K562 (cell line): Measurements from ENCODE around the gene SDC3. TPM values are rescaled to one million over a fixed set of nuclear protein-coding genes. Genes with fewer than 3 reads are reported as not detected.

Experiments
- DEAF1 ChIP-seq: fragments of 450-650 bp; formaldehyde crosslinking; IDR thresholded peaks from 2 replicates; pipeline ENCODE4 v1.4.0; 2020; ENCODE audit warnings: mild to moderate bottlenecking, moderate library complexity
- RBM14 ChIP-seq: fragments of 200-400 bp; formaldehyde crosslinking; IDR thresholded peaks from 2 replicates; pipeline ENCODE4 v1.6.1; 2018; ENCODE audit warnings: low read depth, mild to moderate bottlenecking, low read length, moderate library complexity, borderline replicate concordance; ENCODE audit not compliant: insufficient read depth
- polyA plus RNA-seq, 8 experiments: library from polyadenylated mRNA; depleted of rRNA in 4 of 8; stranded (reverse) in 5 of 8; unstranded in 3 of 8; fragments of >200 nt; fragmentation: Nextera tagmentation in 2 of 8; fragmentation: Illumina TruSeq in 1 of 8; extraction: Ambion mirVana in 2 of 8; extraction: Trizol in 1 of 8; gene quantifications; 2 replicates each; pipeline versions ENCODE4 v1.2.1 to v1.2.3, GENCODE V29; 2011 to 2014; ENCODE audit warnings: inconsistent platforms in 1 of 8, missing spikeins in 1 of 8
- total RNA-seq, 7 experiments: library from RNA; depleted of rRNA in 6 of 7; stranded (reverse); fragments of >200 nt in 6 of 7; fragmentation: Illumina TruSeq in 2 of 7; extraction: Trizol in 2 of 7; gene quantifications; 2 replicates each; pipeline versions ENCODE4 v1.2.1 to v1.2.3, GENCODE V29; 2011 to 2021; ENCODE audit warnings: low replicate concordance in 1 of 7
- TF ChIP-seq, protein P1 (sequence below): fragments of 200-600 bp; sonication (generic); IDR thresholded peaks from one replicate; pipeline ENCODE4 v1.6.1; 2012; ENCODE audit warnings: mild to moderate bottlenecking, low read depth, low read length, inconsistent platforms
- TF ChIP-seq, protein P2 (sequence below): fragments of 450-650 bp; conservative IDR thresholded peaks from 2 replicates; pipeline ENCODE4 v1.6.1; 2016; ENCODE audit warnings: missing genetic modification characterization, low read depth, mild to moderate bottlenecking, missing compliant biosample characterization, moderate library complexity

The SDC3 gene
- total and polyA plus RNA-seq, 9 of the 15 experiments (the other 6 are each of a cell fraction or from before 2014, with no cell fraction given): 0.38 to 44.1 (median 12.1) TPM

GRCh38 chr1:30860320-30860652 is 48.3 kb downstream of the SDC3 start (continued):
- TF ChIP-seq, protein P1, sequence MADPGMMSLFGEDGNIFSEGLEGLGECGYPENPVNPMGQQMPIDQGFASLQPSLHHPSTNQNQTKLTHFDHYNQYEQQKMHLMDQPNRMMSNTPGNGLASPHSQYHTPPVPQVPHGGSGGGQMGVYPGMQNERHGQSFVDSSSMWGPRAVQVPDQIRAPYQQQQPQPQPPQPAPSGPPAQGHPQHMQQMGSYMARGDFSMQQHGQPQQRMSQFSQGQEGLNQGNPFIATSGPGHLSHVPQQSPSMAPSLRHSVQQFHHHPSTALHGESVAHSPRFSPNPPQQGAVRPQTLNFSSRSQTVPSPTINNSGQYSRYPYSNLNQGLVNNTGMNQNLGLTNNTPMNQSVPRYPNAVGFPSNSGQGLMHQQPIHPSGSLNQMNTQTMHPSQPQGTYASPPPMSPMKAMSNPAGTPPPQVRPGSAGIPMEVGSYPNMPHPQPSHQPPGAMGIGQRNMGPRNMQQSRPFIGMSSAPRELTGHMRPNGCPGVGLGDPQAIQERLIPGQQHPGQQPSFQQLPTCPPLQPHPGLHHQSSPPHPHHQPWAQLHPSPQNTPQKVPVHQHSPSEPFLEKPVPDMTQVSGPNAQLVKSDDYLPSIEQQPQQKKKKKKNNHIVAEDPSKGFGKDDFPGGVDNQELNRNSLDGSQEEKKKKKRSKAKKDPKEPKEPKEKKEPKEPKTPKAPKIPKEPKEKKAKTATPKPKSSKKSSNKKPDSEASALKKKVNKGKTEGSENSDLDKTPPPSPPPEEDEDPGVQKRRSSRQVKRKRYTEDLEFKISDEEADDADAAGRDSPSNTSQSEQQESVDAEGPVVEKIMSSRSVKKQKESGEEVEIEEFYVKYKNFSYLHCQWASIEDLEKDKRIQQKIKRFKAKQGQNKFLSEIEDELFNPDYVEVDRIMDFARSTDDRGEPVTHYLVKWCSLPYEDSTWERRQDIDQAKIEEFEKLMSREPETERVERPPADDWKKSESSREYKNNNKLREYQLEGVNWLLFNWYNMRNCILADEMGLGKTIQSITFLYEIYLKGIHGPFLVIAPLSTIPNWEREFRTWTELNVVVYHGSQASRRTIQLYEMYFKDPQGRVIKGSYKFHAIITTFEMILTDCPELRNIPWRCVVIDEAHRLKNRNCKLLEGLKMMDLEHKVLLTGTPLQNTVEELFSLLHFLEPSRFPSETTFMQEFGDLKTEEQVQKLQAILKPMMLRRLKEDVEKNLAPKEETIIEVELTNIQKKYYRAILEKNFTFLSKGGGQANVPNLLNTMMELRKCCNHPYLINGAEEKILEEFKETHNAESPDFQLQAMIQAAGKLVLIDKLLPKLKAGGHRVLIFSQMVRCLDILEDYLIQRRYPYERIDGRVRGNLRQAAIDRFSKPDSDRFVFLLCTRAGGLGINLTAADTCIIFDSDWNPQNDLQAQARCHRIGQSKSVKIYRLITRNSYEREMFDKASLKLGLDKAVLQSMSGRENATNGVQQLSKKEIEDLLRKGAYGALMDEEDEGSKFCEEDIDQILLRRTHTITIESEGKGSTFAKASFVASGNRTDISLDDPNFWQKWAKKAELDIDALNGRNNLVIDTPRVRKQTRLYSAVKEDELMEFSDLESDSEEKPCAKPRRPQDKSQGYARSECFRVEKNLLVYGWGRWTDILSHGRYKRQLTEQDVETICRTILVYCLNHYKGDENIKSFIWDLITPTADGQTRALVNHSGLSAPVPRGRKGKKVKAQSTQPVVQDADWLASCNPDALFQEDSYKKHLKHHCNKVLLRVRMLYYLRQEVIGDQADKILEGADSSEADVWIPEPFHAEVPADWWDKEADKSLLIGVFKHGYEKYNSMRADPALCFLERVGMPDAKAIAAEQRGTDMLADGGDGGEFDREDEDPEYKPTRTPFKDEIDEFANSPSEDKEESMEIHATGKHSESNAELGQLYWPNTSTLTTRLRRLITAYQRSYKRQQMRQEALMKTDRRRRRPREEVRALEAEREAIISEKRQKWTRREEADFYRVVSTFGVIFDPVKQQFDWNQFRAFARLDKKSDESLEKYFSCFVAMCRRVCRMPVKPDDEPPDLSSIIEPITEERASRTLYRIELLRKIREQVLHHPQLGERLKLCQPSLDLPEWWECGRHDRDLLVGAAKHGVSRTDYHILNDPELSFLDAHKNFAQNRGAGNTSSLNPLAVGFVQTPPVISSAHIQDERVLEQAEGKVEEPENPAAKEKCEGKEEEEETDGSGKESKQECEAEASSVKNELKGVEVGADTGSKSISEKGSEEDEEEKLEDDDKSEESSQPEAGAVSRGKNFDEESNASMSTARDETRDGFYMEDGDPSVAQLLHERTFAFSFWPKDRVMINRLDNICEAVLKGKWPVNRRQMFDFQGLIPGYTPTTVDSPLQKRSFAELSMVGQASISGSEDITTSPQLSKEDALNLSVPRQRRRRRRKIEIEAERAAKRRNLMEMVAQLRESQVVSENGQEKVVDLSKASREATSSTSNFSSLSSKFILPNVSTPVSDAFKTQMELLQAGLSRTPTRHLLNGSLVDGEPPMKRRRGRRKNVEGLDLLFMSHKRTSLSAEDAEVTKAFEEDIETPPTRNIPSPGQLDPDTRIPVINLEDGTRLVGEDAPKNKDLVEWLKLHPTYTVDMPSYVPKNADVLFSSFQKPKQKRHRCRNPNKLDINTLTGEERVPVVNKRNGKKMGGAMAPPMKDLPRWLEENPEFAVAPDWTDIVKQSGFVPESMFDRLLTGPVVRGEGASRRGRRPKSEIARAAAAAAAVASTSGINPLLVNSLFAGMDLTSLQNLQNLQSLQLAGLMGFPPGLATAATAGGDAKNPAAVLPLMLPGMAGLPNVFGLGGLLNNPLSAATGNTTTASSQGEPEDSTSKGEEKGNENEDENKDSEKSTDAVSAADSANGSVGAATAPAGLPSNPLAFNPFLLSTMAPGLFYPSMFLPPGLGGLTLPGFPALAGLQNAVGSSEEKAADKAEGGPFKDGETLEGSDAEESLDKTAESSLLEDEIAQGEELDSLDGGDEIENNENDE: no peak
- TF ChIP-seq DEAF1 (CRISPR knock-in tag) (no peak), RBM14 (no peak)
- TF ChIP-seq, protein P2, sequence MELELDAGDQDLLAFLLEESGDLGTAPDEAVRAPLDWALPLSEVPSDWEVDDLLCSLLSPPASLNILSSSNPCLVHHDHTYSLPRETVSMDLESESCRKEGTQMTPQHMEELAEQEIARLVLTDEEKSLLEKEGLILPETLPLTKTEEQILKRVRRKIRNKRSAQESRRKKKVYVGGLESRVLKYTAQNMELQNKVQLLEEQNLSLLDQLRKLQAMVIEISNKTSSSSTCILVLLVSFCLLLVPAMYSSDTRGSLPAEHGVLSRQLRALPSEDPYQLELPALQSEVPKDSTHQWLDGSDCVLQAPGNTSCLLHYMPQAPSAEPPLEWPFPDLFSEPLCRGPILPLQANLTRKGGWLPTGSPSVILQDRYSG (tag): no peak
